GM19455 (cell line): ENCODE results near the gene IFNA8.
A peak's percentile ranks its signal among the peaks of the same experiment; 100 is the strongest.
"Not testable (repeated sequence)": the region's sequence is repeated elsewhere in the genome, so short reads cannot be mapped to it uniquely, and the experiment has no call there.

Experiments
- ATAC-seq: cut with Tn5 transposase; IDR thresholded peaks from one replicate; pipeline ENCODE4 v1.9.1; 2021; ENCODE audit not compliant: unreplicated experiment

The IFNA8 gene

DNA sequence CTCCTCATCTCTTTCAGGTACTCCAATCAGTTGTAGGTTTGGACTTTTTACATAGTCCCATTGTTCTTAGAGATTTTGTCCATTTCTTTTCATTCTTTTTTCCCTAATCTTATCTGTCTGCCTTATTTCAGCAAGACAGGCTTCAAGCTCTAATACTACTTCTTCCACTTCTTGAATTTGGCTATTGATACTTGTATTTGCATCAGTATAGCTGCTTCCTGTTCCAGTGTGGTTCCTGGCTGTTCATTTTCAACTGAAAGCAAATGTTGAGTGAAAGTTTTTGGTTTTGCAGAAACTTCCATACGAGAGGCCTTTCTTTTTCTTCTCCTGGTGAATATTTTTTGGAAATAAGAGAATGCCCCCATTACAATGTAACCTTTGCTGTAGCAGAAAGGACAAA is 19.3 kb downstream of the IFNA8 start:
- ATAC-seq, result no peak

DNA sequence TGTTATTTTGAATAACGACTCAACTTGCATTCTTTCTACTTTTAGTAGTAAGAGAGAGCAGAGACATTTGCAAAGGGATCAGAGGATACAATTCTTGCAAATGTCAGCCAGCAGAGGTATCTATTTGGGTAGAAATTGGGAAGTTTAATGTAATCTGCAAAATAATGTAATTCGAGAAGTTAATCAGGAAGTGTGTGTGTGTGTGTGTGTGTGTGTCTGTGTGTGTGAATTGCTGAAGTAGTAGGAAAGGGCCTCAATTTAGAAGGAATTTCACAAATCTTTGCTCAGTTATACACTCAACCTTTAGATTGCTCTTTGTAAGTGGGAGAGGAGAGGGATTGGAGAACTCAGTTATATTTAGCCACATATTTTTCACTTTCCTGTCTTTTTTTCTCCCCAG is 20.3 kb downstream of the IFNA8 start:
- no peak for ATAC-seq

DNA sequence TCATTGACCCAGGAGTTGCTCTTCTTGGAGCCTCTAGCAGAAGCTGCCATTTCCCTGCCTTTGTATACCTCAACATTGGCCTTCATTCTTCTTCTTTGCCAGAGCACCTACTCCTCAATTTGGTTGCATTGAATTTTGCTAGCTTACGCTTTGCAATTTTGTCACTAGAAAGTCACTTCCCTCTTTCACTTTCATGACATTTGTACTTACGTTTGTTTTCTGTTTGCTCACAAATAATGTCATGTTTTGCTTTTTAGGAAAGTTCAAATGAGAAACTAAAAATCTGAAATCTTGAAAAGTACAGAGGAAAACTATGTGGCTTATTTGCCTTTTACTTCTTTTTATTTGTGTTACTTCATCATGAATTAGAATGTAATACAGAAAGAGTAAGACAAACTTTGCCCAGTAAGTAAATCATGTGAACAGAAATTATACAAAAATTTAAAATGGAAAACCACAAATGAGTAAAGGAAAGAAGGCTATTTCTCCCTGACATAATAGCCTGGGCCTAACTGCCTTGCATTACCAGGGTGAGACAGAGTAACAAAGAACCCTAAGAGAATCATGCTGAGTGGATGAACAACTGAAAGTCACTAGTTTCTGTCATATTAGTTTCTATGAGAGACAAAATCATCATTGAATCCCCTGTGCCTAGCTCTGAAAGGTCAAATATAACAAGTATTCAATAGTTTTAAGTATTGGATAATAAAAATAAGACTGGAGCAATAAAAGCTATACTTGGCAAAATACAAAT is 23.9 kb downstream of the IFNA8 start:
- peak; percentile 46 for ATAC-seq

DNA sequence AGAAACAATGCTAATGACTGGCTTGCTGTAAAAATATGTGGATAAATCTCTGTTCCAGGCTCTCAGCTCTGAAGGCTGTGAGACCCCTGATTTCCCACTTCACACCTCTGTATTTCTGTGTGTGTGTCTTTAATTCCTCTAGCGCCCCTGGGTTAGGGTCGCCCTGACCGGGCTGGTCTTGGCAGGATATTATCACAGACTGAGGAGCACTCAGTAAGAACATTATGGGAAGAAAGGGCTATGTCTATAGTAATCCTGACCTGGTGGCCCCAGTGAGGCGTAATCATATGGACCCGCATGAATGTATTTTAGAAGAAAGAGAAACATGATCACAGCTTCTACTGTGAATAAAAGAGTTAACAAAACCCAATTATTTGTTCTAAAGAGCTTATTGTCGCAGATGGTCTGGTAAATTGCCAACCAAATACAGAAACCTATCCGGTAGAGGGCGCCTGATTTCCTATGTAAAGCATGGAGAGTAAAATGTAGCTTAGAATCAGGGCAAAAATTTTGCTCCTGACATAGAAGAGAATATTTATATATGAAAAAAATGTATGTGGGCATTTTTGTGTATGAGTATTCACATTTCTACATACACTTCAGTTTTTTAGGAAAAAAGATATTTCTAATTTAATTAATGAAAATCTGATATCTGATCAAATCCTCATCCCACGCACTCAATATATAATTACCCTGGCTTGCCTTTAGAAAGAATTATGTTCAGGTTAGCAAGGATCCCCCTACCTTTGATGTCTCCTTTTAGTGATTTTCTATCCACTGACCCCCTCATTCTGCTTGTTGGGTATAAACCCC is 25.5 kb downstream of the IFNA8 start:
- no peak for ATAC-seq

GRCh38 chr9:21435015-21435383 is 26.1 kb downstream of the IFNA8 start:
- not testable (repeated sequence) for ATAC-seq

DNA sequence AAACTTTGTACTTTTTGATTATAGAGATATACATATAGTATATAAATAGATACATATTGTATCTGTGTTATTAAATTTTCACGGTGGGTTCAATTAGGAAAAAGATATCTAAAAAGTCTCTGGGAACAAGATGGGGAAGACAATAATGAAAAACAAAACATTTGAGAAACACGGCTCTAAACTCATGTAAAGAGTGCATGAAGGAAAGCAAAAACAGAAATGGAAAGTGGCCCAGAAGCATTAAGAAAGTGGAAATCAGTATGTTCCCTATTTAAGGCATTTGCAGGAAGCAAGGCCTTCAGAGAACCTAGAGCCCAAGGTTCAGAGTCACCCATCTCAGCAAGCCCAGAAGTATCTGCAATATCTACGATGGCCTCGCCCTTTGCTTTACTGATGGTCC is 31.2 kb downstream of the IFNA8 start, which contains the start of gene IFNA1:
IFNA1 (plus strand) TSS at position 301 of the 400 bp plus-strand sequence; CDS start at position 370, 69 bp downstream.
- no peak for ATAC-seq

DNA sequence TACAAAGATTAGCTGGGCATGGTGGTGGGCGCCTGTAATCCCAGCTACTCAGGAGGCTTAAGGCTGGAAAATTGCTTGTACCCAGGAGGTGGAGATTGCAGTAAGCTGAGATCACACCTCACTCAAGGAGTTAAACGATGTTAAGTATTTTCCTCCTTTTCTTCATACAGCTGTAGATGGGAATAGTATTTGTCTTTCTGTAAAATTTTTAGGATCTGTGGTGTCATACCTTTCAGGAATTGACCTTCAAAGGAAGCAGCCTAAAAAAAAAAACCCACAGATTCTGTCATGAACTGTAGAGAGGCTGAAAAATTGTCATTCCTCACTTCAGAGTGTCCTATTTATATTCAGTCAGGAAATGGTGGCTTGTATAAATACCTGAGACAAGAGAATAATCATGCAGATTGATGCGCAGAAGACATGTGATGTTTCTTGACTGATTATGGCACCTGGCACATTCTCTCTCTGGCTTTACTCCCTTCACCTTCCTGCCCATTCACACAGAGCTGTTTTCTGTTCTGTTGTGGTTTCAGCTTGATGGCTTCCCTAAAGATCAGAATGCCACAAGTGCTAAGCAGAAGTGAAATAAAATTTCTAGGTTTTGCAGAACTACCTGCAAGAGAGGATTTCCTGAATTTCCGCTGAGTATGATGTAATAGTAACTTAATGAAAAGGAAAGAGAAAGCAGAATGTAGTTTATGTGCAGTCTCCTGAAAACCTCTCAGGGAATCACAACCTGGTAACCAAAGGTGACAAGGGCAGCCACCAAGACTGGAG is 35.1 kb downstream of the IFNA8 start:
- ATAC-seq, result peak; percentile 82

- ATAC-seq, result not testable (repeated sequence)
Observed at GRCh38 chr9:21449312-21449711, 40.4 kb downstream of the IFNA8 start.

DNA sequence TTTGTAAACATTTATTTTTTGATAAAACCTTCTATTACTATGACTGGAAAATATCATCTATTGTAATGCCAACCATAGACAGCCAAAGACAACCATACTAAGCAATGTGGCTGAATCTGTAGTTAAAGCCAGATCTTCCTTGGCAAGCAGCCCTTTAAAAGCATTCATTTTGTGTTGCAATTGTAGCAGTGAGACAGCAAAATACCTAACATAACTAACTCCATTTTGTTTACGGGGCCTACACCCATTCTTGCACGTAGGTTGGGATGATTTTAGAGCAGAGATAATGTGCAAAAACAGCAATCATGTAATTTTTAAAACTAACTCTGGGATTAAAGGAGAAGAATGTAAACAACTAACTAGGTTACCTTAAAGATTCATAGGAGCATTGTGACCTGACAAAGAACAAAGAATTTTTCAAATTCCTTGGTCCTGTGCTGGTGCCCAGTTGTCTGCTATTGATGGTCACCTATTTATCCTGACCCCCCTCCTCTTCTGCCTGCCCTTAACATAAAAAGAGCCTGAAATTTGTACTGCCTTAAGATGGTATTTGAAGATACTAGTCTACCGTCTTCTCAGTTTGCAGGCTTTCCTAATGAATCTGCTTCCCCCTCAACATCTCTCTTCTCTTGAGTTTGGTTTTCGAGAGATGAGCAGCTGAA is 41.9 kb downstream of the IFNA8 start:
- ATAC-seq, result no peak

DNA sequence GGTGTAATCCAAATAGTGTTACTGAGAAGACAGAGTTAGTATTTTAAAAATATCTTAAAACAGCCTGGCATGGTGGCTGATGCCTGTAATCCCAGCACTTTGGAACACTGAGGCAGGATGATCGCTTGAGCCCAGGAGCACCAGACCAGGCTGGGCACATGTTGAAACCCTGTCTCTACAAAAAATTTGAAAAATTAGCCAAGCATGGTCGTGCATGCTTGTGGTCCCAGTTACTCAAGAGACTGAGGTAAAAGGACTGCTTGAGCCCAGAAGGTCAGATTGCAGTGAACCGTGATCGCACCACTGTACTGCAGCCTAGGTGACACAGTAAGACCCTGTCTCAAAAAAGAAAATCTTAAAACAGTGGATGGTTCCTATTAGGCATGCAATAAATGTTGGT is 43.8 kb downstream of the IFNA8 start:
- no peak for ATAC-seq

- no peak for ATAC-seq
Observed at GRCh38 chr9:21454149-21454548, 45.2 kb downstream of the IFNA8 start.

DNA sequence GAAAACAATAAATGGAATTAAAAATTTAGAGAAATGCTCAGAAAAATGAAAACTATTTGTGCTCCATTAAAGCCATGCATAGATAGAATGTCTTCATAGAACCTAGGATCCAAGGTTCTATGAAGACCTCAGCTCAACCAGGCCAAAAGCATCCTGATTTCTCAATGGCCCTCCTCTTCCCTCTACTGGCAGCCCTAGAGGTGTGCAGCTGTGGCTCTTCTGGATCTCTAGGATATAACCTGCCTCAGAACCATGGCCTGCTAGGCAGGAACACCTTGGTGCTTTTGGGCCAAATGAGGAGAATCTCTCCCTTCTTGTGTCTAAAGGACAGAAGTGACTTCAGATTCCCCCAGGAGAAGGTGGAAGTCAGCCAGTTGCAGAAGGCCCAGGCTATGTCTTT is 46.4 kb downstream of the IFNA8 start:
- peak; percentile 84 for ATAC-seq
